IMR-90 (cell line): ENCODE results near the gene ARHGEF16. TPM values are rescaled to one million over a fixed set of nuclear protein-coding genes. Genes with fewer than 3 reads are reported as not detected.

Experiments
- ATAC-seq: fragments of 200-7000 bp; cut with Tn5 transposase; 2 replicates; pipeline ENCODE4 v1.9.1; 2020; ENCODE audit warnings: low read depth, mild to moderate bottlenecking, moderate library complexity
- BruUV-seq: library from RNA; stranded (reverse); fragments of 400-500 nt; replicated peaks from 2 replicates; lab custom pipeline; 2021; lab: Mats Ljungman, UMichigan
- CTCF ChIA-PET: fragments of 300-600 bp; formaldehyde crosslinking; extraction: SDS; loops from one replicate; lab custom pipeline; 2021; ENCODE audit warnings: antibody characterized with exemption; lab: Yijun Ruan, JAX
- POLR2A ChIA-PET: fragments of 300-600 bp; sonication (Branson Sonifier 250); formaldehyde crosslinking; loops from one replicate; lab custom pipeline; 2022; ENCODE audit warnings: antibody characterized with exemption; ENCODE audit not compliant: unreplicated experiment; lab: Charles Lee
- DNase-seq: peaks from one replicate; pipeline ENCODE4 v3.0.0; 2013
- H2AFZ ChIP-seq: replicated peaks from 2 replicates; pipeline ENCODE3; 2013; ENCODE audit warnings: low read length, mild to moderate bottlenecking; ENCODE audit not compliant: poor library complexity
- H2AK5ac ChIP-seq: 2 replicates; pipeline ENCODE4 v1.6.1; 2013; ENCODE audit warnings: low read depth, low read length, inconsistent platforms
- H2AK9ac ChIP-seq: replicated peaks from 2 replicates; pipeline ENCODE3; 2013; ENCODE audit warnings: mild to moderate bottlenecking, low read depth, low read length, moderate library complexity; ENCODE audit not compliant: poor library complexity
- H2BK120ac ChIP-seq: 2 replicates; pipeline ENCODE4 v1.6.1; 2013; ENCODE audit warnings: low read depth, low read length, inconsistent platforms
- H2BK15ac ChIP-seq: 3 replicates; pipeline ENCODE4 v1.6.1; 2013; ENCODE audit warnings: low read depth, low read length, inconsistent platforms
- H2BK20ac ChIP-seq: 2 replicates; pipeline ENCODE4 v1.6.1; 2013; ENCODE audit warnings: low read depth, mild to moderate bottlenecking, inconsistent platforms, low read length, moderate library complexity
- H2BK5ac ChIP-seq: 2 replicates; pipeline ENCODE4 v1.6.1; 2013; ENCODE audit warnings: mild to moderate bottlenecking, low read depth, low read length, inconsistent platforms; ENCODE audit not compliant: poor library complexity, severe bottlenecking
- H3K14ac ChIP-seq: replicated peaks from 2 replicates; pipeline ENCODE4 v1.6.1; 2013; ENCODE audit warnings: low read depth, low read length, inconsistent platforms
- H3K18ac ChIP-seq: 2 replicates; pipeline ENCODE4 v1.6.1; 2013; ENCODE audit warnings: low read depth, low read length, control low read depth
- H3K23ac ChIP-seq: 2 replicates; pipeline ENCODE4 v1.6.1; 2013; ENCODE audit warnings: low read depth, low read length, inconsistent platforms
- H3K27ac ChIP-seq: 2 replicates; pipeline ENCODE4 v1.5.1; 2013; ENCODE audit warnings: mild to moderate bottlenecking, control low read depth, low read length; ENCODE audit not compliant: insufficient read depth
- H3K27me3 ChIP-seq: 2 replicates; pipeline ENCODE4 v1.6.1; 2013; ENCODE audit warnings: low read length; ENCODE audit not compliant: control insufficient read depth, insufficient read depth
- H3K36me3 ChIP-seq: 2 replicates; pipeline ENCODE4 v1.6.1; 2013; ENCODE audit warnings: low read length, mixed read lengths; ENCODE audit not compliant: control insufficient read depth, insufficient read depth
- H3K4ac ChIP-seq: 2 replicates; pipeline ENCODE4 v1.6.1; 2013; ENCODE audit warnings: low read depth, low read length, inconsistent platforms
- H3K4me1 ChIP-seq: 2 replicates; pipeline ENCODE4 v1.6.1; 2013; ENCODE audit warnings: low read length, mixed read lengths; ENCODE audit not compliant: control insufficient read depth, insufficient read depth
- H3K4me2 ChIP-seq: 2 replicates; pipeline ENCODE4 v1.6.1; 2013; ENCODE audit warnings: low read depth, mild to moderate bottlenecking, control low read depth, low read length, moderate library complexity
- H3K4me3 ChIP-seq: 2 replicates; pipeline ENCODE4 v1.5.1; 2013; ENCODE audit warnings: low read depth, mild to moderate bottlenecking, control low read depth, low read length, moderate library complexity; ENCODE audit not compliant: insufficient read depth
- H3K56ac ChIP-seq: 2 replicates; pipeline ENCODE4 v1.6.1; 2013; ENCODE audit warnings: low read length, inconsistent platforms; ENCODE audit not compliant: insufficient read depth; ENCODE audit errors: extremely low read depth
- H3K79me1 ChIP-seq, 2 experiments: 2 replicates each; pipeline ENCODE4 v1.6.1; 2013; ENCODE audit warnings: low read length in 2 of 2, inconsistent platforms in 1 of 2, low read depth in 1 of 2
- H3K9ac ChIP-seq: 2 replicates; pipeline ENCODE4 v1.6.1; 2013; ENCODE audit warnings: low read depth, low read length, control low read depth
- H3K9me1 ChIP-seq: 2 replicates; pipeline ENCODE4 v1.6.1; 2013; ENCODE audit warnings: low read length, inconsistent platforms; ENCODE audit not compliant: insufficient read depth
- H3K9me3 ChIP-seq: 2 replicates; pipeline ENCODE4 v1.6.1; 2013; ENCODE audit warnings: low read length; ENCODE audit not compliant: control insufficient read depth, insufficient read depth
- H4K20me1 ChIP-seq: 2 replicates; pipeline ENCODE4 v1.6.1; 2013; ENCODE audit warnings: low read length, inconsistent platforms; ENCODE audit not compliant: insufficient read depth
- H4K5ac ChIP-seq: 2 replicates; pipeline ENCODE4 v1.6.1; 2013; ENCODE audit warnings: mild to moderate bottlenecking, low read depth, low read length, control low read depth
- H4K8ac ChIP-seq, 2 experiments: 2 replicates each; pipeline ENCODE4 v1.6.1; 2013; ENCODE audit warnings: low read depth in 2 of 2, low read length in 2 of 2, control low read depth in 1 of 2, inconsistent platforms in 1 of 2
- H4K91ac ChIP-seq: 2 replicates; pipeline ENCODE4 v1.6.1; 2013; ENCODE audit warnings: low read depth, low read length, inconsistent platforms; ENCODE audit not compliant: insufficient read depth
- MAZ ChIP-seq: IDR thresholded peaks from 2 replicates; pipeline ENCODE4 v1.6.1; 2012; ENCODE audit warnings: low read depth, mild to moderate bottlenecking, low read length, improper control_type of control experiment, moderate library complexity, borderline replicate concordance
- MXI1 ChIP-seq: IDR thresholded peaks from 2 replicates; pipeline ENCODE4 v1.6.1; 2012; ENCODE audit warnings: low read depth, mild to moderate bottlenecking, low read length, moderate library complexity, borderline replicate concordance
- RFX5 ChIP-seq: IDR thresholded peaks from 2 replicates; pipeline ENCODE4 v1.8.0; 2012; ENCODE audit warnings: low read depth, mild to moderate bottlenecking, low read length, moderate library complexity
- WGBS, 2 experiments: methylation state at CpG; one replicate each; pipeline versions ENCODE4 v1.1.5 to v1.1.7; 2013; ENCODE audit warnings: missing lambda C conversion rate in 2 of 2; ENCODE audit not compliant: insufficient read length in 1 of 2; ENCODE audit errors: extremely low coverage in 2 of 2; 5-methylcytosine and 5-hydroxymethylcytosine counted together
- dilution Hi-C: fragments of 300-500 bp; cut with HindIII; formaldehyde crosslinking; loops from one replicate; pipeline ENCODE4 v1.14.3; 2018; ENCODE audit warnings: low sequenced_read_pairs; ENCODE audit not compliant: unreplicated experiment
- in situ Hi-C: fragments of 300-500 bp; cut with MboI; formaldehyde crosslinking; loops from 3 replicates; pipeline ENCODE4 v1.14.3; 2019; ENCODE audit warnings: low sequenced_read_pairs, inconsistent platforms, mixed read lengths
- intact Hi-C: fragments of 100-400 bp; cut with micrococcal nuclease; formaldehyde crosslinking; loops from 2 replicates; pipeline ENCODE4 v1.10.0; 2022
- polyA plus RNA-seq, 3 experiments: library from polyadenylated mRNA; depleted of rRNA; stranded (reverse); fragments of >200 nt; gene quantifications; 2 replicates each; pipeline ENCODE4 v1.2.3, GENCODE V29; 2012; ENCODE audit warnings: low replicate concordance in 1 of 3
- total RNA-seq: library from RNA; depleted of rRNA; stranded (reverse); fragments of >200 nt; gene quantifications from 2 replicates; pipeline ENCODE4 v1.2.3, GENCODE V29; 2012

Gene ARHGEF16
- total and polyA plus RNA-seq, 2 of the 4 experiments (the other 2 are of a cell fraction) = 0.18 to 0.39 TPM

DNA sequence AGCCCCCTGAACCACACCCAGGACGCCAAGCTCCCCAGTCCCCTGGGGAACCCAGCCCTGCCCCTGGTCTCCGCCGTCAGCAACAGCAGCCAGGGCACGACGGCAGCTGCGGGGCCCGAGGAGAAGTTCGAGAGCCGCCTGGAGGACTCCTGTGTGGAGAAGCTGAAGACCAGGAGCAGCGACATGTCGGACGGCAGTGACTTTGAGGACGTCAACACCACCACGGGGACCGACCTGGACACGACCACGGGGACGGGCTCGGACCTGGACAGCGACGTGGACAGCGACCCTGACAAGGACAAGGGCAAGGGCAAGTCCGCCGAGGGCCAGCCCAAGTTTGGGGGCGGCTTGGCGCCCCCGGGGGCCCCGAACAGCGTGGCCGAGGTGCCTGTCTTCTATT, 42.7 kb upstream of the ARHGEF16 start:
- Histone ChIP-seq H3K9me3 (peaks cover 7% of the 10 kb centered on the region; the same call in 1 of the 2 replicates), H3K4ac (no peak overlapping the region), H2AFZ (no peak overlapping the region), H2BK120ac (no peak overlapping the region), H3K36me3 (no peaks in the 10 kb centered on the region), H3K27ac (no peak overlapping the region), H3K27me3 (no peaks in the 10 kb centered on the region; the same call in 1 of the 2 replicates), H3K9ac (no peak overlapping the region), H2AK5ac (no peak overlapping the region), H3K23ac (no peak overlapping the region), H2AK9ac (no peak overlapping the region), H4K5ac (no peak overlapping the region), H3K9me1 (no peaks in the 10 kb centered on the region), H3K4me1 (no peaks in the 10 kb centered on the region), H3K56ac (no peak overlapping the region), H3K14ac (no peak overlapping the region), H2BK15ac (no peak overlapping the region), H4K20me1 (no peaks in the 10 kb centered on the region), H4K8ac (no peak overlapping the region), H3K79me1 (no peaks in the 10 kb centered on the region), H3K18ac (no peak overlapping the region), H2BK5ac (no peak overlapping the region), H2BK20ac (no peak overlapping the region), H4K91ac (no peak overlapping the region), H3K4me3 (no peak overlapping the region), H3K4me2 (no peak overlapping the region)
- 74% methylated on average over 22 of the region's 30 CpGs; no CpG with 5 or more reads in 1 of the 2 experiments for WGBS, 2 experiments
- no peak for TF ChIP-seq RFX5
- no peak for TF ChIP-seq MXI1
- TF ChIP-seq MAZ = no peak
- intact Hi-C loops (no loop called here), in situ Hi-C loops (no loop called here), dilution Hi-C loops (no loop called here)
- ChIA-PET CTCF (no interaction called here), POLR2A (no interaction called here)
- BruUV-seq = no TSS peak
- DNase-seq (no peak), ATAC-seq (no peak)
